GM21717 (cell line): ENCODE measurements around the gene HCFC1.
A peak's percentile ranks its signal among the peaks of the same experiment; 100 is the strongest.

Experiments used
- ATAC-seq: cut with Tn5 transposase; IDR thresholded peaks from one replicate; pipeline ENCODE4 v1.9.1; 2021; ENCODE audit warnings: mild to moderate bottlenecking, moderate library complexity; ENCODE audit not compliant: unreplicated experiment

HCFC1 gene

GRCh38 chrX:153905481-153906095 lies 66.0 kb downstream of the HCFC1 start:
- no peak for ATAC-seq

- ATAC-seq: no peak
These were observed 67.3 kb downstream of the HCFC1 start, which contains the start of gene AVPR2 for GRCh38 chrX:153903991-153904957. Gene AVPR2 (plus strand): TSS chrX:153904673. CDS start chrX:153905146, 473 bp downstream.

GRCh38 chrX:153903238-153903980 lies 68.2 kb downstream of the HCFC1 start:
- ATAC-seq: no peak

DNA sequence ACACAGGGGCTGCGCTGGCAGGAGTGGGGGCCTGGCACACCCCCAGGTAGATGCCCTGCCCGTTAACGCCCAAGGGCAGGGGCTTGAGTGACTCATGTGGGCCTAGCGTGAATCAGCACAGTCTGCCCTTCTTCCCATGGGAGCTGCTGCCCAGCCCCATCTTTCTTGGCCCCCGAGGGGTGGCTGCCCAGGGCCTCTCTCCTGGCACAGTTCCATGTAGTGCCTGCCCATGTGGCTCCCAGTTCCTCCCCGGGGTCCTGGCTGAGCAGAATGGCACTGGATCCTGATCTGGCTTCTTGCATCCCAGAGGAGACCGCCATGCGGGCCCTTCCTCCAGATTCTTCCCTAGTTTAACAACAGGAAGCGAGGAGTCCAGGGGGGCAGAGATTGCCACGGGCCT lies 69.2 kb downstream of the HCFC1 start:
- ATAC-seq: no peak

DNA sequence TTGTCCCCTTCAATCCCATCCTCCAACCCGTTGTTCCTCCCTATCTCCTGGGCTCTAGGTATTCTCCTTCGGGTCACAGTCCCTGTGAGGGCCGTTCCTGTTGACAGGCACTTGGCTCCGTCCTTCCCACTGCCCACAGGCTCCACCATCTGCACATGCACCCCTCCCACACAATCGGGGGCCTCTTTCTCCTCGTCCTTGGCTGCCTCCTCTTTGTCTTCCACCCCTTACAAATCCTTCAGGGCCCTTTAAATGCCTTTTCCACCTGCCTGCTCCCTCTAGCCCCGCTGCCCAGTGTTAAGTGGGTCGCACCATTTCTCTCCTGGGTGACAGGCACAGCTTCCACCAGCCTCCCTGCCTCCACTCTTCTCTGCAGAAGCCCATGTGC lies 69.9 kb downstream of the HCFC1 start:
- ATAC-seq: no peak

- peak; percentile 63 for ATAC-seq
These were observed 70.5 kb downstream of the HCFC1 start for GRCh38 chrX:153900831-153901752.

DNA sequence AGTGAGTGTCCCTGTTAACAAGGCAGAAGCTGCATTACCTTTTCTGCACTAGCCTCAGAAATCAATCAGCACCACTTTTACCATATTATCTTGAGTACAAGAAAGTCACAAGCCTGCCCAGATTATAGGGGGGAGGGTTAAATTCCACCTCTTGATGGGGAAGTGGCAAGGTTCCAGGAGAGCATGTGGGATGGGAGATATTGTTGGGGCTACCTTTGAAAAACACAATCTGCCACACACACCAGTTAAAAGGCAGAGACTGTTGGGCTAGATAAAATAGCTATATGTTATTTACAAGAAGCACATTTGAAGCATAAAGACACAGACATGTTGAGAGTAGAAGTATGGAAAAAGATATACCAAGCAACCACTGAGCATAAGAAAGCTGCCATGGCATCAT lies 73.7 kb downstream of the HCFC1 start:
- no peak for ATAC-seq
